Medulla oblongata (tissue), 1 donor: Measurements from ENCODE around the gene KRTAP10-1.

Source experiments
- DNase-seq: peaks from one replicate; pipeline ENCODE4 v3.0.0-alpha.2; 2015; ENCODE audit errors: extremely low spot score

KRTAP10-1 gene

GRCh38 chr21:44502171-44502958 lies 37.6 kb downstream of the KRTAP10-1 start:
- no peak for DNase-seq

GRCh38 chr21:44500111-44500510 lies 39.9 kb downstream of the KRTAP10-1 start:
- no peak for DNase-seq

GRCh38 chr21:44499631-44500030 lies 40.4 kb downstream of the KRTAP10-1 start:
- DNase-seq = no peak

GRCh38 chr21:44499211-44499560 lies 40.8 kb downstream of the KRTAP10-1 start:
- no peak for DNase-seq

GRCh38 chr21:44498280-44499210 lies 41.5 kb downstream of the KRTAP10-1 start:
- DNase-seq = no peak

GRCh38 chr21:44497703-44498126 lies 42.3 kb downstream of the KRTAP10-1 start:
- DNase-seq = no peak

- DNase-seq = peak; percentile 12
Observed at GRCh38 chr21:44496564-44497550, 43.1 kb downstream of the KRTAP10-1 start.

GRCh38 chr21:44495611-44496563 lies 44.1 kb downstream of the KRTAP10-1 start:
- DNase-seq = no peak

GRCh38 chr21:44494956-44495355 lies 45.0 kb downstream of the KRTAP10-1 start:
- no peak for DNase-seq

GRCh38 chr21:44494418-44494817 lies 45.6 kb downstream of the KRTAP10-1 start:
- no peak for DNase-seq

- DNase-seq = no peak
Observed at GRCh38 chr21:44492567-44493385, 47.2 kb downstream of the KRTAP10-1 start.

- DNase-seq = no peak
Observed at GRCh38 chr21:44490816-44491215, 49.2 kb downstream of the KRTAP10-1 start.

GRCh38 chr21:44490405-44490804 lies 49.6 kb downstream of the KRTAP10-1 start:
- no peak for DNase-seq

GRCh38 chr21:44489962-44490361 lies 50.0 kb downstream of the KRTAP10-1 start:
- no peak for DNase-seq
